IMR-90 (cell line): ENCODE data around the gene PSRC1. TPM values are rescaled to one million over a fixed set of nuclear protein-coding genes. Genes with fewer than 3 reads are reported as not detected.

Experiments used
- ATAC-seq: fragments of 200-7000 bp; cut with Tn5 transposase; 2 replicates; pipeline ENCODE4 v1.9.1; 2020; ENCODE audit warnings: low read depth, mild to moderate bottlenecking, moderate library complexity
- BruUV-seq: library from RNA; stranded (reverse); fragments of 400-500 nt; replicated peaks from 2 replicates; lab custom pipeline; 2021; lab: Mats Ljungman, UMichigan
- CTCF ChIA-PET: fragments of 300-600 bp; formaldehyde crosslinking; extraction: SDS; loops from one replicate; lab custom pipeline; 2021; ENCODE audit warnings: antibody characterized with exemption; lab: Yijun Ruan, JAX
- POLR2A ChIA-PET: fragments of 300-600 bp; sonication (Branson Sonifier 250); formaldehyde crosslinking; loops from one replicate; lab custom pipeline; 2022; ENCODE audit warnings: antibody characterized with exemption; ENCODE audit not compliant: unreplicated experiment; lab: Charles Lee
- DNase-seq: peaks from one replicate; pipeline ENCODE4 v3.0.0; 2013
- H2AFZ ChIP-seq: replicated peaks from 2 replicates; pipeline ENCODE3; 2013; ENCODE audit warnings: low read length, mild to moderate bottlenecking; ENCODE audit not compliant: poor library complexity
- H2AK5ac ChIP-seq: 2 replicates; pipeline ENCODE4 v1.6.1; 2013; ENCODE audit warnings: low read depth, low read length, inconsistent platforms
- H2AK9ac ChIP-seq: replicated peaks from 2 replicates; pipeline ENCODE3; 2013; ENCODE audit warnings: mild to moderate bottlenecking, low read depth, low read length, moderate library complexity; ENCODE audit not compliant: poor library complexity
- H2BK120ac ChIP-seq: 2 replicates; pipeline ENCODE4 v1.6.1; 2013; ENCODE audit warnings: low read depth, low read length, inconsistent platforms
- H2BK15ac ChIP-seq: 3 replicates; pipeline ENCODE4 v1.6.1; 2013; ENCODE audit warnings: low read depth, low read length, inconsistent platforms
- H2BK20ac ChIP-seq: 2 replicates; pipeline ENCODE4 v1.6.1; 2013; ENCODE audit warnings: low read depth, mild to moderate bottlenecking, inconsistent platforms, low read length, moderate library complexity
- H2BK5ac ChIP-seq: 2 replicates; pipeline ENCODE4 v1.6.1; 2013; ENCODE audit warnings: mild to moderate bottlenecking, low read depth, low read length, inconsistent platforms; ENCODE audit not compliant: poor library complexity, severe bottlenecking
- H3K14ac ChIP-seq: replicated peaks from 2 replicates; pipeline ENCODE4 v1.6.1; 2013; ENCODE audit warnings: low read depth, low read length, inconsistent platforms
- H3K18ac ChIP-seq: 2 replicates; pipeline ENCODE4 v1.6.1; 2013; ENCODE audit warnings: low read depth, low read length, control low read depth
- H3K23ac ChIP-seq: 2 replicates; pipeline ENCODE4 v1.6.1; 2013; ENCODE audit warnings: low read depth, low read length, inconsistent platforms
- H3K27ac ChIP-seq: 2 replicates; pipeline ENCODE4 v1.5.1; 2013; ENCODE audit warnings: mild to moderate bottlenecking, control low read depth, low read length; ENCODE audit not compliant: insufficient read depth
- H3K27me3 ChIP-seq: 2 replicates; pipeline ENCODE4 v1.6.1; 2013; ENCODE audit warnings: low read length; ENCODE audit not compliant: control insufficient read depth, insufficient read depth
- H3K36me3 ChIP-seq: 2 replicates; pipeline ENCODE4 v1.6.1; 2013; ENCODE audit warnings: low read length, mixed read lengths; ENCODE audit not compliant: control insufficient read depth, insufficient read depth
- H3K4ac ChIP-seq: 2 replicates; pipeline ENCODE4 v1.6.1; 2013; ENCODE audit warnings: low read depth, low read length, inconsistent platforms
- H3K4me1 ChIP-seq: 2 replicates; pipeline ENCODE4 v1.6.1; 2013; ENCODE audit warnings: low read length, mixed read lengths; ENCODE audit not compliant: control insufficient read depth, insufficient read depth
- H3K4me2 ChIP-seq: 2 replicates; pipeline ENCODE4 v1.6.1; 2013; ENCODE audit warnings: low read depth, mild to moderate bottlenecking, control low read depth, low read length, moderate library complexity
- H3K4me3 ChIP-seq: 2 replicates; pipeline ENCODE4 v1.5.1; 2013; ENCODE audit warnings: low read depth, mild to moderate bottlenecking, control low read depth, low read length, moderate library complexity; ENCODE audit not compliant: insufficient read depth
- H3K56ac ChIP-seq: 2 replicates; pipeline ENCODE4 v1.6.1; 2013; ENCODE audit warnings: low read length, inconsistent platforms; ENCODE audit not compliant: insufficient read depth; ENCODE audit errors: extremely low read depth
- H3K79me1 ChIP-seq, 2 experiments: 2 replicates each; pipeline ENCODE4 v1.6.1; 2013; ENCODE audit warnings: low read length in 2 of 2, inconsistent platforms in 1 of 2, low read depth in 1 of 2
- H3K9ac ChIP-seq: 2 replicates; pipeline ENCODE4 v1.6.1; 2013; ENCODE audit warnings: low read depth, low read length, control low read depth
- H3K9me1 ChIP-seq: 2 replicates; pipeline ENCODE4 v1.6.1; 2013; ENCODE audit warnings: low read length, inconsistent platforms; ENCODE audit not compliant: insufficient read depth
- H3K9me3 ChIP-seq: 2 replicates; pipeline ENCODE4 v1.6.1; 2013; ENCODE audit warnings: low read length; ENCODE audit not compliant: control insufficient read depth, insufficient read depth
- H4K20me1 ChIP-seq: 2 replicates; pipeline ENCODE4 v1.6.1; 2013; ENCODE audit warnings: low read length, inconsistent platforms; ENCODE audit not compliant: insufficient read depth
- H4K5ac ChIP-seq: 2 replicates; pipeline ENCODE4 v1.6.1; 2013; ENCODE audit warnings: mild to moderate bottlenecking, low read depth, low read length, control low read depth
- H4K8ac ChIP-seq, 2 experiments: 2 replicates each; pipeline ENCODE4 v1.6.1; 2013; ENCODE audit warnings: low read depth in 2 of 2, low read length in 2 of 2, control low read depth in 1 of 2, inconsistent platforms in 1 of 2
- H4K91ac ChIP-seq: 2 replicates; pipeline ENCODE4 v1.6.1; 2013; ENCODE audit warnings: low read depth, low read length, inconsistent platforms; ENCODE audit not compliant: insufficient read depth
- BHLHE40 ChIP-seq: fragments of 150-350 bp; IDR thresholded peaks from 2 replicates; pipeline ENCODE4 v1.6.1; 2016; ENCODE audit warnings: mild to moderate bottlenecking, low read depth, low read length
- CEBPB ChIP-seq: IDR thresholded peaks from 2 replicates; pipeline ENCODE4 v1.6.1; 2012; ENCODE audit warnings: low read depth, low read length, improper control_type of control experiment
- CHD1 ChIP-seq: IDR thresholded peaks from 2 replicates; pipeline ENCODE4 v1.6.1; 2012; ENCODE audit warnings: low read depth, low read length, improper control_type of control experiment
- CTCF ChIP-seq: conservative IDR thresholded peaks from 2 replicates; pipeline ENCODE4 v1.5.1; 2012; ENCODE audit warnings: mild to moderate bottlenecking, low read depth, low read length, improper control_type of control experiment
- ELK1 ChIP-seq: fragments of 150-350 bp; IDR thresholded peaks from 2 replicates; pipeline ENCODE4 v1.6.1; 2016; ENCODE audit warnings: low read depth, mild to moderate bottlenecking, low read length, moderate library complexity, borderline replicate concordance
- MXI1 ChIP-seq: IDR thresholded peaks from 2 replicates; pipeline ENCODE4 v1.6.1; 2012; ENCODE audit warnings: low read depth, mild to moderate bottlenecking, low read length, moderate library complexity, borderline replicate concordance
- NFE2L2 ChIP-seq: fragments of 150-350 bp; IDR thresholded peaks from 2 replicates; pipeline ENCODE4 v1.6.1; 2016; ENCODE audit warnings: low read depth, mild to moderate bottlenecking, low read length
- POLR2A ChIP-seq: IDR thresholded peaks from 2 replicates; pipeline ENCODE4 v1.6.1; 2012; ENCODE audit warnings: mild to moderate bottlenecking, low read depth, low read length
- RCOR1 ChIP-seq: IDR thresholded peaks from 2 replicates; pipeline ENCODE4 v1.6.1; 2012; ENCODE audit warnings: mild to moderate bottlenecking, low read length, improper control_type of control experiment; ENCODE audit not compliant: insufficient replicate concordance
- SMC3 ChIP-seq: fragments of 150-350 bp; IDR thresholded peaks from 2 replicates; pipeline ENCODE4 v1.6.1; 2016; ENCODE audit warnings: low read depth, mild to moderate bottlenecking, antibody characterized with exemption, low read length, moderate library complexity
- USF2 ChIP-seq: fragments of 150-350 bp; IDR thresholded peaks from 2 replicates; pipeline ENCODE4 v1.6.1; 2017; ENCODE audit warnings: mild to moderate bottlenecking, antibody characterized with exemption, low read length, low read depth
- WGBS, 2 experiments: methylation state at CpG; one replicate each; pipeline versions ENCODE4 v1.1.5 to v1.1.7; 2013; ENCODE audit warnings: missing lambda C conversion rate in 2 of 2; ENCODE audit not compliant: insufficient read length in 1 of 2; ENCODE audit errors: extremely low coverage in 2 of 2; 5-methylcytosine and 5-hydroxymethylcytosine counted together
- dilution Hi-C: fragments of 300-500 bp; cut with HindIII; formaldehyde crosslinking; loops from one replicate; pipeline ENCODE4 v1.14.3; 2018; ENCODE audit warnings: low sequenced_read_pairs; ENCODE audit not compliant: unreplicated experiment
- in situ Hi-C: fragments of 300-500 bp; cut with MboI; formaldehyde crosslinking; loops from 3 replicates; pipeline ENCODE4 v1.14.3; 2019; ENCODE audit warnings: low sequenced_read_pairs, inconsistent platforms, mixed read lengths
- intact Hi-C: fragments of 100-400 bp; cut with micrococcal nuclease; formaldehyde crosslinking; loops from 2 replicates; pipeline ENCODE4 v1.10.0; 2022
- polyA plus RNA-seq, 3 experiments: library from polyadenylated mRNA; depleted of rRNA; stranded (reverse); fragments of >200 nt; gene quantifications; 2 replicates each; pipeline ENCODE4 v1.2.3, GENCODE V29; 2012; ENCODE audit warnings: low replicate concordance in 1 of 3
- total RNA-seq: library from RNA; depleted of rRNA; stranded (reverse); fragments of >200 nt; gene quantifications from 2 replicates; pipeline ENCODE4 v1.2.3, GENCODE V29; 2012

Gene PSRC1
- total and polyA plus RNA-seq, 2 of the 4 experiments (the other 2 are of a cell fraction), result 34.6 to 40.3 TPM

- TF ChIP-seq CHD1, result no peak
These were observed 35.3 kb downstream of the PSRC1 start (continued) for GRCh38 chr1:109247401-109248365.

GRCh38 chr1:109246141-109246551, 36.8 kb downstream of the PSRC1 start:
- no peak overlapping the region for H3K23ac ChIP-seq
- no peak overlapping the region for H2BK120ac ChIP-seq
- H4K5ac ChIP-seq, result no peak overlapping the region
- DNase-seq, result no peak
- no peak overlapping the region for H3K4me2 ChIP-seq
- intact Hi-C loops (no loop called here), dilution Hi-C loops (no loop called here), in situ Hi-C loops (no loop called here)
- no peaks in the 10 kb centered on the region for H3K27me3 ChIP-seq
- ChIA-PET POLR2A (interaction anchor here (0.6 kb wide), 1 partner anchor 126 kb away, joined by 7 read pairs; no protein-coding TSS in a partner anchor), CTCF (interaction anchor here (0.6 kb wide), 1 partner anchor 639 kb away, joined by 3 read pairs; no protein-coding TSS in a partner anchor)
- no peak overlapping the region for H3K56ac ChIP-seq
- H4K91ac ChIP-seq, result no peak overlapping the region
- H4K8ac ChIP-seq, result no peak overlapping the region
- 92% methylated on average over 2 of the region's 7 CpGs; no CpG with 5 or more reads in 1 of the 2 experiments for WGBS, 2 experiments
- peaks cover 10% of the 10 kb centered on the region for H3K4me1 ChIP-seq
- H4K20me1 ChIP-seq, result no peaks in the 10 kb centered on the region
- no peak overlapping the region for H3K14ac ChIP-seq
- H3K18ac ChIP-seq, result no peak overlapping the region
- no peaks in the 10 kb centered on the region for H3K79me1 ChIP-seq
- no TSS peak for BruUV-seq
- no peaks in the 10 kb centered on the region for H3K36me3 ChIP-seq
- no peak overlapping the region for H2BK15ac ChIP-seq
- no peak overlapping the region for H2BK5ac ChIP-seq
- H2BK20ac ChIP-seq, result no peak overlapping the region
- no peak overlapping the region for H2AFZ ChIP-seq
- H3K9me1 ChIP-seq, result no peaks in the 10 kb centered on the region; the same call in 1 of the 2 replicates
- no peak overlapping the region for H3K27ac ChIP-seq
- ATAC-seq, result no peak
- no peaks in the 10 kb centered on the region for H3K9me3 ChIP-seq
- H3K9ac ChIP-seq, result no peak overlapping the region
- H2AK5ac ChIP-seq, result no peak overlapping the region
- H3K4ac ChIP-seq, result no peak overlapping the region
- no peak overlapping the region for H3K4me3 ChIP-seq
- no peak overlapping the region for H2AK9ac ChIP-seq
- TF ChIP-seq CTCF (no peak), BHLHE40 (no peak), USF2 (no peak), MXI1 (no peak), SMC3 (no peak), POLR2A (no peak), CEBPB (no peak), RCOR1 (no peak), ELK1 (no peak), CHD1 (no peak), NFE2L2 (no peak)
